ENCODE results near the gene LMBR1.
"Not testable (repeated sequence)": the region's sequence is repeated elsewhere in the genome, so short reads cannot be mapped to it uniquely, and the experiment has no call there.

LMBR1 gene

DNA sequence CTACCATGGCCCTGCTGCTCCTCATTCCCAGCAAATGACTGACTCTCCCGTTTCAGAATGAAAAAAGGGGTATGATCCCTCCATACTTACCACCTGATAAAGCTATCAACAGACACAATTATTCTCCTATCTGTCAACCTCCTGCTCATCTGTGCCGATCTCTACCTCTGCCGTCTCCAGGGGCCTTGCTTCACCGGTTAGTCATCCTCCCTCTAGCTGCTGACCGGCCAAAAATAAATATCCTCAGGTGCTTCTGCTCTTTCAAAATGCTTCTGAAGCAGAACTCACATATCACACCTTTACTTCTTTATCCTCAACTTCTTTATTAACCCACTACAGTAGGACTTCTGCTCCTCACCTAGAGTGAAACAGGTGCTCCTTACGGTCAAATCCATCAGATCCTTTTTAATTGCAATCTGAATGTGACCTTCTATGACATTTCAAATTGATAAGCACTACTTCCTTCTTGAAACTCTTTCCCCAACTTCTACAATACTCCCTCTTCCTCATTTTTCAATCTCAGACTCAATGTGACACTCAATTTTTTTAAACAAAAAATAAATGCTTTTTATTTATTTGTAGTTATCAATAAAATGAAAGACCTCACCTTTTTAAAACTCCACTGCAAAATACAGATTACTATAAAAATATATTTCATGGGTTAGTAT lies 63.2 kb downstream of the LMBR1 start:
- Histone ChIP-seq H3K27ac (ENCODE audit: low read depth, low read length) (no peak overlapping the region), H3K9me3 (ENCODE audit: control insufficient read depth, insufficient read depth, low read depth, low read length) (no peaks in the 10 kb centered on the region), H3K4me1 (ENCODE audit: control insufficient read depth, insufficient read depth, low read length) (no peaks in the 10 kb centered on the region), H3K9ac (ENCODE audit: low read length) (no peak overlapping the region), H3K36me3 (ENCODE audit: control insufficient read depth, insufficient read depth, low read length) (peaks cover 15% of the 10 kb centered on the region), H3K27me3 (ENCODE audit: control insufficient read depth, insufficient read depth, low read length) (no peaks in the 10 kb centered on the region), H3K4me3 (ENCODE audit: low read depth, low read length) (no peak overlapping the region)

DNA sequence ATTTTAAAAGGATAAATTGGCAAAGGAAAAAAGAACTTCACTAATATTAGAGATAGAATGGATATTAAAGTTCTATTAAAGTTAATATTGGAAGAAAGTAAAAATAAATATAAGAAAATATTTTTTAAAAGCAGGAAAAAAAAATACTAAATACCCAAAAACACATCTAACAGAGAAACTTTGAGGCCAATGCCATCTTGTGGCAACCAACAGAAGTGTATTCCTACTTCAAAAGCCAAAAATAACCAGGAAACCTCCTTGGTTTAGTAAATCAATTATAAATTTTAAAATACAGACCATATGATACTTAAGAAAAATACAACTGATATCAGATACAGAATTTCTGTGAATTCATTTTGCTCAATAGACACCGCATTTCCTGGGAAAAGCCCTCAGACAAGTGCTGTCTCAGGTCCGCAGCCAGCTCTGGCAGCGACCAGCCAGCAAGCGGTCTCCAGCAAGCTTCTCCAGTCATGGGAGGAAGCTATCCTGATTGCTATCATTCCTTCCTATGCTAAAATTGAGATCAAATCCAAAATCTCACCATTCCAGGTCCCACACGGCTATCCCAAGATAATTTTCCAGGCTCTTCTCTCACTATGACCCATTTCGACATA lies 65.3 kb downstream of the LMBR1 start:
- H3K27me3 ChIP-seq (ENCODE audit: control insufficient read depth, insufficient read depth, low read length), result no peaks in the 10 kb centered on the region
- no peaks in the 10 kb centered on the region for H3K9me3 ChIP-seq (ENCODE audit: control insufficient read depth, insufficient read depth, low read depth, low read length)
- no peak overlapping the region for H3K9ac ChIP-seq (ENCODE audit: low read length)
- H3K4me1 ChIP-seq (ENCODE audit: control insufficient read depth, insufficient read depth, low read length), result no peaks in the 10 kb centered on the region
- H3K27ac ChIP-seq (ENCODE audit: low read depth, low read length), result no peak overlapping the region
- H3K36me3 ChIP-seq (ENCODE audit: control insufficient read depth, insufficient read depth, low read length), result peaks cover 6% of the 10 kb centered on the region; the same call in 1 of the 2 replicates
- no peak overlapping the region for H3K4me3 ChIP-seq (ENCODE audit: low read depth, low read length)

DNA sequence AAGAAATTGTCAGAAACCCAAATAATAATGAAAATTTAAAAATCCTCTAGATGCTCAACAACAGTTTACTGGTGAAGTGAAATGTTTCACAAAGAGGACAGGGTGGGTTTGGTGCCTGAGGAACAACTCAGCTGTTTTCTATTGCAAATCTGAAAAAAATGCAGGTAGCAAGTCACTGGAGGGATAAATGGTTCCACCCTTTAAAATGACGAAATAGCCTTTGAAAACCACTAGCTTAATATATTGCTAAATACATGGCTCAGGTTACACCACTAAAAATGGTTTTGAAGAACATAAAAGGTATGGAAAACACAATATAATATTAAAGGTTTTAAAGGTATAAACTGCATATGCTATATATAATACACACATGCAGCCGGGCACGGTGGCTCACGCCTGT lies 69.5 kb downstream of the LMBR1 start:
- H3K36me3 ChIP-seq (ENCODE audit: control insufficient read depth, insufficient read depth, low read length), result no peaks in the 10 kb centered on the region
- H3K9me3 ChIP-seq (ENCODE audit: control insufficient read depth, insufficient read depth, low read depth, low read length), result no peaks in the 10 kb centered on the region
- no peak overlapping the region for H3K27ac ChIP-seq (ENCODE audit: low read depth, low read length)
- no peak overlapping the region for H3K9ac ChIP-seq (ENCODE audit: low read length)
- H3K4me3 ChIP-seq (ENCODE audit: low read depth, low read length), result no peak overlapping the region
- H3K4me1 ChIP-seq (ENCODE audit: control insufficient read depth, insufficient read depth, low read length), result no peaks in the 10 kb centered on the region
- no peaks in the 10 kb centered on the region for H3K27me3 ChIP-seq (ENCODE audit: control insufficient read depth, insufficient read depth, low read length)

DNA sequence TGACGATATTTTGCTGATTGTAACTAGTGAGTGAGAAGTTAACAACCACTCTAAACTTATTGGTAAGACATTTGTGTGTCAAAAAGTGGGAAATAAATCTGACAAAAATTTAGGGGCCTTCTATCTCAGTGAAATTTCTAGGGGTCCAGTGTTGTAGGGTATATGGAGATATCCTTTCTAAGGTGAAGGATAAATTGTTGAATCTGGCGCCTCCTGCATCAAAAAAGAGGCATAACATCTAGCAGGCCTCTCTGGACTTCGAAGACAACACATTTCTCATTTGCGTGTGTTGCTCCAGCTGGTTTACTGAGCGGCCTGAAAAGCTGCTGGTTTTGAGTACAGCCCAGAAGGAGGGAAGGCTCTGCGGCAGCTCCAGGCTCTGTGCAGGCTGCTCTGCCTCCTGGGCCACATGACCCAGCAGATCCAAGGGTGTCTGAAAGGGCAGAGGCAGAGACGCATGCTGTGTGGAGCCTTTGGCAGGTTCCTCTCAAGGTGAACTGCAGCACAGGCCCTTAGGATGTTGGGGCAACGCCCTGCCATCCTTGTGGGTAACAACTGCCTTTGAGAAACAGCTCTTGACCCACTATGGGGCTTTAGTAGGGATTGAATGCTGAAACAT lies 72.4 kb downstream of the LMBR1 start:
- H3K27ac ChIP-seq (ENCODE audit: low read depth, low read length), result no peak overlapping the region
- H3K27me3 ChIP-seq (ENCODE audit: control insufficient read depth, insufficient read depth, low read length), result no peaks in the 10 kb centered on the region
- no peaks in the 10 kb centered on the region for H3K4me1 ChIP-seq (ENCODE audit: control insufficient read depth, insufficient read depth, low read length)
- no peaks in the 10 kb centered on the region for H3K36me3 ChIP-seq (ENCODE audit: control insufficient read depth, insufficient read depth, low read length)
- no peak overlapping the region for H3K4me3 ChIP-seq (ENCODE audit: low read depth, low read length)
- H3K9ac ChIP-seq (ENCODE audit: low read length), result no peak overlapping the region
- H3K9me3 ChIP-seq (ENCODE audit: control insufficient read depth, insufficient read depth, low read depth, low read length), result no peaks in the 10 kb centered on the region

DNA sequence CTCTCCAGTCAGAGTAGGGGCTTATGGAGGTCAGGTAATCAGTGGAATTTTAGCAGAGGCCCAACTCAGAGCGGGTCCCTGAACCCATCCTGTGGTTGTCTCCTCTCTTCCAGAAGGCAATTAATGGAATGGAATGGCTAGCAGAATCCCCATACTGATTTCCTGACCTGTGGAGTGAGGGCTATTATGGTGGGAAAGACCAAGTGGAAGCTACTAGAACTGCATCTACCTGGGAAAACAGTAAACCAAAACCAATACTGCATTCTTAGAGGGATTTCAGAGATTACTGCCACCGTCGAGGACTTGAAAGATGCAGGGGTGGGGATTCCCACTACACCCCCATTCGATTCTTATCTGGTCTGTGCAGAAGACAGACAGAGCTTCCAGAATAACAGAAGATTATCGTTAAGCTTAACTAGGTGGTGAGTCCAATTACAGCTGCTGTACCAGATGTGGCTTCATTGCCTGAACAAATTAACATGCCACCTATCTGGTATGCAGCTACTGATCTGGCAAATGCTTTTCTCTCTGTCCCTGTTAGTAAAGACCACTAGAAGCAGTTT lies 73.2 kb downstream of the LMBR1 start:
- no peaks in the 10 kb centered on the region for H3K36me3 ChIP-seq (ENCODE audit: control insufficient read depth, insufficient read depth, low read length)
- no peak overlapping the region for H3K27ac ChIP-seq (ENCODE audit: low read depth, low read length)
- no peaks in the 10 kb centered on the region for H3K9me3 ChIP-seq (ENCODE audit: control insufficient read depth, insufficient read depth, low read depth, low read length)
- no peaks in the 10 kb centered on the region for H3K4me1 ChIP-seq (ENCODE audit: control insufficient read depth, insufficient read depth, low read length)
- no peak overlapping the region for H3K9ac ChIP-seq (ENCODE audit: low read length)
- H3K27me3 ChIP-seq (ENCODE audit: control insufficient read depth, insufficient read depth, low read length), result no peaks in the 10 kb centered on the region
- no peak overlapping the region for H3K4me3 ChIP-seq (ENCODE audit: low read depth, low read length)

DNA sequence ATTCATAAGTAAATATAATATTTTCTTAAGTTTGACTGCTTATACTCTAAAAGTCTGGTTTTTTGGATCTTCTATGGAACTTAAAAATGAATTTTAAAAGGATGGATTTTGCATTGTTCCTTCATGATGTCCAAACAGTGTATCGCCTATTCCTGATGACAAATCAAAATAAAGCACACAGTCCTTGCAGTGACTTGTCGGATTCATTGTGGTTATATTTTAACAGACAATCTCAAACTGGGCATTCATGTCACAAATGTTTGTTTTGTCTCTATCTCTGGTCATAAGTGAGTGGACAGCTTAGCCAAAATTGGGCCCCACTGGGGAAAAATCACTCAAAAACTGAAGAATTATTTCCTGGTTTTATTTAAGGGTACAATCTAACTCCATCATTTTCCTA lies 74.8 kb downstream of the LMBR1 start:
- H3K27ac ChIP-seq (ENCODE audit: low read depth, low read length), result no peak overlapping the region

DNA sequence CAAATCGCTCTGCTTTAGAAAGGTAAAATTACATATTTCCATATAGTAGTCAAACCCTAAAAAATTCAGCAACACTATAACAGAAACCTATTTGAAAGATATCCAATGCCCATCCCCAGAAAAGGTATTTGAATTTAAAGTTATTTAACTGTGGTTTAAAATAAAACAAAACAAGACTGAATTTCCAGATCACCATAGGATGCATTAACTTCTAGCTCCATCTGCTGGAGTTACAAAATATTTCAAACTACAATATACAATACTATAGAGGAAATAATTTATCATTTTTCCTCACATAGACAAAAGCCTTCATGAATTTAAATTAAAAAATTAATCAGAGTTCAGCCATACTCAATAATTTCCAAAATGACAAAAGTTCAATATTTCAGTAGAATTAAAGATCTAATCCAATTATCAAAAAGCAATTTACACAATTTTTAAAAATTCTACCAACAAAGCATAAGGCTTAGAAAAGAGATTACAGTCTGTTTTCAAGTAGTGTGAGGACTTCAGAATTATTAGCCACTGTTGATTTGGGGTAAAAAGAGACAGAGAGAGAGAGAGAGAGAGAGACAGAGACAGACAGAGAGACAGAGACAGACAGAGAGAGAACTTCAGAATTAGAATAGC lies 75.9 kb downstream of the LMBR1 start:
- H3K9me3 ChIP-seq (ENCODE audit: control insufficient read depth, insufficient read depth, low read depth, low read length), result no peaks in the 10 kb centered on the region
- H3K4me1 ChIP-seq (ENCODE audit: control insufficient read depth, insufficient read depth, low read length), result no peaks in the 10 kb centered on the region
- no peaks in the 10 kb centered on the region for H3K27me3 ChIP-seq (ENCODE audit: control insufficient read depth, insufficient read depth, low read length)
- H3K9ac ChIP-seq (ENCODE audit: low read length), result no peak overlapping the region
- H3K36me3 ChIP-seq (ENCODE audit: control insufficient read depth, insufficient read depth, low read length), result no peaks in the 10 kb centered on the region
- no peak overlapping the region for H3K4me3 ChIP-seq (ENCODE audit: low read depth, low read length)
- no peak overlapping the region for H3K27ac ChIP-seq (ENCODE audit: low read depth, low read length)

More for the DNA sequence above, 74.8 kb downstream of the LMBR1 start:
- no peaks in the 10 kb centered on the region for H3K9me3 ChIP-seq (ENCODE audit: control insufficient read depth, insufficient read depth, low read depth, low read length)
- no peaks in the 10 kb centered on the region for H3K27me3 ChIP-seq (ENCODE audit: control insufficient read depth, insufficient read depth, low read length)
- H3K9ac ChIP-seq (ENCODE audit: low read length), result no peak overlapping the region
- H3K4me1 ChIP-seq (ENCODE audit: control insufficient read depth, insufficient read depth, low read length), result no peaks in the 10 kb centered on the region
- H3K36me3 ChIP-seq (ENCODE audit: control insufficient read depth, insufficient read depth, low read length), result no peaks in the 10 kb centered on the region
- no peak overlapping the region for H3K4me3 ChIP-seq (ENCODE audit: low read depth, low read length)

DNA sequence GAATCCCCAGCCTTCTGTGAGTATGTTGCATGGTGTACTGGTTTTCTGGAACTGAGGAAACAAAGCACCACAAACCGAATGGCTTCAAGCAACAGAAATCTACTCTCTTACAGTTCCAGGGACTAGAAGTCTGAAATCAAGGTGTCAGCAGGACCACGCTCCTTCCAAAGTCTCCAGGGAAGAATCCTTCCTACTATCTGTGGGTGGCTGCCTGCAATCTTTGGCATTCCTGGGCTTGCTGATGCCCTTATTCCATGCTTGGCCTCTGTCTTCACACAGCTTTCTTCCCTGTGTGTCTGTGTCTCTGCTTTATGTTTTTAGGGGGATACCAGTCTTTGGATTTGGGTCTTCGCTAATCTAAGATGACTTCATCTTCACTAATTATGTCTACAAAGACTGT lies 81.3 kb downstream of the LMBR1 start:
- Histone ChIP-seq H3K9ac (ENCODE audit: low read length) (no peak overlapping the region), H3K27me3 (ENCODE audit: control insufficient read depth, insufficient read depth, low read length) (no peaks in the 10 kb centered on the region), H3K4me1 (ENCODE audit: control insufficient read depth, insufficient read depth, low read length) (no peaks in the 10 kb centered on the region), H3K27ac (ENCODE audit: low read depth, low read length) (no peak overlapping the region), H3K9me3 (ENCODE audit: control insufficient read depth, insufficient read depth, low read depth, low read length) (no peaks in the 10 kb centered on the region), H3K4me3 (ENCODE audit: low read depth, low read length) (no peak overlapping the region), H3K36me3 (ENCODE audit: control insufficient read depth, insufficient read depth, low read length) (peaks cover 8% of the 10 kb centered on the region; the same call in 1 of the 2 replicates)

DNA sequence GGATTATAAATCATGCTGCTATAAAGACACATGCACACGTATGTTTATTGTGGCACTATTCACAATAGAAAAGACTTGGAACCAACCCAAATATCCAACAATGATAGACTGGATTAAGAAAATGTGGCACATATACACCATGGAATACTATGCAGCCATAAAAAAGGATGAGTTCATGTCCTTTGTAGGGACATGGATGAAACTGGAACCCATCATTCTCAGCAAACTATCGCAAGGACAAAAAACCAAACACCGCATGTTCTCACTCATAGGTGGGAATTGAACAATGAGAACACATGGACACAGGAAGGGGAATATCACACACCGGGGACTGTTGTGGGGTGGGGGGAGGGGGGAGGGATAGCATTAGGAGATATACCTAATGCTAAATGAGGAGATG lies 89.3 kb downstream of the LMBR1 start:
- H3K4me1 ChIP-seq (ENCODE audit: control insufficient read depth, insufficient read depth, low read length); H3K9me3 ChIP-seq (ENCODE audit: control insufficient read depth, insufficient read depth, low read depth, low read length); H3K27ac ChIP-seq (ENCODE audit: low read depth, low read length); H3K4me3 ChIP-seq (ENCODE audit: low read depth, low read length); H3K27me3 ChIP-seq (ENCODE audit: control insufficient read depth, insufficient read depth, low read length); H3K9ac ChIP-seq (ENCODE audit: low read length): not testable (repeated sequence)
- peaks cover 11% of the 10 kb centered on the region; the same call in 1 of the 2 replicates for H3K36me3 ChIP-seq (ENCODE audit: control insufficient read depth, insufficient read depth, low read length)

DNA sequence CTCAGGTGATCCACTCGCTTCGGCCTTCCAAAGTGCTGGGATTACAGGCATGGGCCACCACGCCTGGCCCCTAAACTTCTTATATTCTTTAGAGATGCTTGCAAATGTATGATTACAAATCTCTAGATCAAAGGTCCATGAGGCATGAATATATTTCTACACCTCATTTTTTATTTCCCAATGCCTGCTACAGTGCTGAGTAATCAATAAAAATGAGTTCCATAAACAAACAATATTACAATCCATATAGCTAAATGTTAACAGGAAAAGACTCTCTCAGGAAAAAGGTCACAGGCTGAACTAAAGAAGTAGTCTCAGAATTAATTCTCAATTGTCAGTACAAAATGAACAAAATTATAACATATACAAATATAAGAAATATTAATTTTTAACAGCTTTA lies 90.8 kb downstream of the LMBR1 start:
- no peaks in the 10 kb centered on the region for H3K4me1 ChIP-seq (ENCODE audit: control insufficient read depth, insufficient read depth, low read length)
- no peaks in the 10 kb centered on the region for H3K9me3 ChIP-seq (ENCODE audit: control insufficient read depth, insufficient read depth, low read depth, low read length)

DNA sequence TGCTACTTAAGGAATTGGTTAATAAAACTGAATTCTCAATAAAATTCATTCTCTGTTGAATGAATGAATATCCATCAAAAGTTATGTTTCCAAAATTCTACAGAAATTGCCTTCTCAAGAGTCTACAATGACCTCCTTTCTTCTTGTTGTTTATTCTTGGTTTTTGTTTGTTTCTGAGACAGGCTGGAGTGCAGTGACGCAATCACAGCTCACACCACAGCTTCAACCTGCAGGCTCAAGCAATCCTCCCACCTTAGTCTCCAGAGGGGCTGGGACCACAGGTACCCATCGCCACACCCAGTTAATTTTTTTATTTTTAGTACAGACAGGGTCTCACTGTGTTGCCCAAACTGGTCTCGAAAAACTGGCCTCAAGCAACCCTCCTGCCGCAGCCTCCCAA lies 97.6 kb downstream of the LMBR1 start:
- H3K27ac ChIP-seq (ENCODE audit: low read depth, low read length), result no peak overlapping the region
- no peak overlapping the region for H3K4me3 ChIP-seq (ENCODE audit: low read depth, low read length)
- H3K27me3 ChIP-seq (ENCODE audit: control insufficient read depth, insufficient read depth, low read length), result no peaks in the 10 kb centered on the region
- peaks cover 19% of the 10 kb centered on the region; the same call in 1 of the 2 replicates for H3K36me3 ChIP-seq (ENCODE audit: control insufficient read depth, insufficient read depth, low read length)
- no peaks in the 10 kb centered on the region for H3K9me3 ChIP-seq (ENCODE audit: control insufficient read depth, insufficient read depth, low read depth, low read length)
- H3K4me1 ChIP-seq (ENCODE audit: control insufficient read depth, insufficient read depth, low read length), result peaks cover 16% of the 10 kb centered on the region
- no peak overlapping the region for H3K9ac ChIP-seq (ENCODE audit: low read length)

More for the DNA sequence above, 90.8 kb downstream of the LMBR1 start:
- Histone ChIP-seq H3K27me3 (ENCODE audit: control insufficient read depth, insufficient read depth, low read length) (no peaks in the 10 kb centered on the region), H3K9ac (ENCODE audit: low read length) (no peak overlapping the region), H3K36me3 (ENCODE audit: control insufficient read depth, insufficient read depth, low read length) (peaks cover 8% of the 10 kb centered on the region; the same call in 1 of the 2 replicates), H3K27ac (ENCODE audit: low read depth, low read length) (no peak overlapping the region), H3K4me3 (ENCODE audit: low read depth, low read length) (no peak overlapping the region)

Measured in HUES6 (cell line).